NOMO-1 treated with dmso at 0.1 percent for 144 hours (cell line): ENCODE measurements around the gene JMJD7.

Experiments
- DNase-seq: peaks from one replicate; lab custom pipeline; 2025; ENCODE audit not compliant: unreplicated experiment; lab: John Stamatoyannopoulos, UW

JMJD7 gene

DNA sequence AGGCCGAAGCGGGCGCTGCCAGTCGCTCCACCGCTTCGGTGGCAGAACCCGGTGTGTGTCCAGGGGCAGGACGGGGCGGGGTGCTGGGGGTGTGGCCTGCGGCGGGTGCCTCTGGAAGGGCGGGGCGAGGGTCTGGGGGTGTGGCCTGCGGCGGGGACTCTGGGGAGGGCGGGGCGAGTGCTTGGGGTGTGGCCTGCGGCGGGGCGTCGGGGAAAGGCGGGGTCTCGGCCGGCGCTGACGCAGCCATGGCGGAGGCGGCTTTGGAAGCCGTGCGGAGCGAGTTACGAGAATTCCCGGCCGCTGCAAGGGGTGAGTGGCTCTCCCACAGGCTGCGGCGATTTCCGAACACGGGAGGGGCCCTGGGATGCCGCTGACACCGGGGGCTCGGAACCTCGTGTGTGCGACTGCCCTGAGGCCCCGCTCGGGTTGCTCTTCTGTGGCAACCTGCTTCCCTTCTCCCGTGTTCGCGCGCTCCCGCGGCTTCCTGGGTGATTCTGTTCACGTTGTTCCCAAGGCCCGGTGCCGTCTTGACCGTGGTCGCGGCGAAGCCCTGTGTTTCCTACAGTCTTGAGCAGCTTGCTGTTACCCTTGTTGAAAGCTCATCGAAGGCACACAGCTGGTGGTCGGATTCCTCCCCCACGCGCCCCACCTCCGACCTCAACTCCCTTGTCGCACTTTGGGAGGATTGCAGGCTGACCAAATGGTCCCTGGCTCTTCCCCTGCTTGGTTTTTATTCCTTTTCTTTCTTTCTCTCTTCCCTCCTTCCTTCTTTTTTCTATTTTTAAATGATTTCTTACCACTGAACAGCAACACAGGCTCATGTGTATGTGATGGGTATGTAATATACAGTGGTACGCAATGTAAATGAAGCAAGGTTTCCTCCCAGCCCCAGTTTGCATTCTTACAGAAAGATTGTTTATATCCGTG is at the start of gene JMJD7:
Gene JMJD7 (plus strand): TSS at position 213 of the 927 bp plus-strand sequence. CDS start 33 bp downstream, at position 246.
- peak; percentile 59 for DNase-seq

DNA sequence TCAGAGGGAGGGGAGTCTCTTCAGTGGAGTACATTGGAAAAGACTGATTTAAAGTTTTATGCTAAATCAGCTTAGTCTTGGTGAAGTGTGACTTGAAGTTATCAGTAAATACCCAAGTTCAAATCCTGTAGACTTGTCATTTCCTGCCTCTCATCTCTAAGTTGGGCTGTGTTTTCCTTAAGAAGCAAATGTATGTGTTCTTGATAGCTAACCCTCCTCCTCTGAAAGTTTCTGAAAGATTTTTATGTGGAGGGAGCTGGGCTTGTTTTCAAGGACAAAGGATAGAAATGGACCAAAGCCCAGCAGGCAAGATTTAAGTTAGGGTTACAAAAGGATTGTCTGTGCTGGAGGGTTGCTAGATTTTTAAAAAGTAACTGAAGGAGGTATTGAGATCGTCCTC is 49.4 kb upstream of the JMJD7 start:
- DNase-seq, result no peak

DNA sequence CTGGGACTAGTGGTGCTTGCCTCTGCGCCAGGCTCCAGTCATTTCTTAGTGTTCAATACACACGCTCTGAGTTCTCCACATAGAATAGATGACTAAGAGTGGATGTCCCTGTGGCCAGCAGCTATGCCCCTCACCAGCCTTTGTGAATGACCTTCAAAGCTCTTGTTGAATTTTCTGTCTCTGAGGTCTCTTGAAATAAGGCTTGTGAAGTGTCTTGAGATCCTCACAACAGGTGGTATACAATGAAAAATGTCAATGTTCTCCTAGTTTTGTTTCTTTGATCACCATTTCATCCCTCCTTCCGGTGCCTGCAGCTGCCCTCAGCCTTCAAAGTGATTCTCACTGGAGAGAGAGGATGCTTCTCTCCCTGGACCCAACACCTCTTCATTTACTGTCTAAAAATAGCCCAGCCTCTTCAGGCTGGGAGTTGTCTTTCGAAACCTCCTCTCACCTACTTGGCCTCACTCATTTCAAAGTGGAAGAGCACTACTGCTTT is 48.2 kb upstream of the JMJD7 start:
- DNase-seq, result no peak

DNA sequence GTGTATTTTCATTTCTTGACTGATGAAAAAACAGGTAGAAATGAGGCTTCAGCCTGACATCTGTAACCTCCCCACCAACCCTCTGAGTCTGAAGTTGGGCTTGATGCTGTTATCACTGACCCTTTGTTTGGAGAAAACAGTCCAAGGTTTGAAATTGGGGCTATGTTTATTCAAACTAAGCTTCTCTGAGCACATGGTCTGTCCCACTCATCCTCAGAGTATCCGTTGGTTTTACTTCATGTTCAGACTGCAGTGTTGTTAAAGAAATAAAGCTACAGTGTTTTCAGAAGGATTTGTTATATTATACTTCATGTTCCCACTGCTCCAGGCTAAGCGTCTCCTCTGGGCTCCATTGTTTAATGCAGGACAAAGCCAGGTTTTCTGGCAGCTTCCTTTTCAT is 47.6 kb upstream of the JMJD7 start:
- no peak for DNase-seq

DNA sequence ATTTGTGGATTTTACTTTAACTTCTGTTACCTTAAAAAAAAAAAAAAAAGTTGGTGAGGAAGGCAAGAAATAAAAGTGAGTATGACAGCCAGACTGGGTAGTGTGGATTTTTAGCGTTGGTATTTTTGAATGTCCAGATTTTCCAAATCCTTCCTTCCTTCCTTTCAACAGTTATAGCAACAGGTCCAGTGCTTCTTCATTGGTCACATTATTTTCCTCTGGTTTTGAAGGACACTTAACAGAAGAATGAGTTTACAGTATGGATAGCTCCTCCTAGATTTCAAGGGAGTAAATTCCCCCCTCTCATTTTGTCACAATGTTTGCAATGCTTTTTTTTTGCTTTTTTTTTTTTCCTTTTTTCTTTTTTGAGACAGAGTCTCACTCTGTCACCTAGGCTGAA is 47.2 kb upstream of the JMJD7 start:
- DNase-seq, result no peak

DNA sequence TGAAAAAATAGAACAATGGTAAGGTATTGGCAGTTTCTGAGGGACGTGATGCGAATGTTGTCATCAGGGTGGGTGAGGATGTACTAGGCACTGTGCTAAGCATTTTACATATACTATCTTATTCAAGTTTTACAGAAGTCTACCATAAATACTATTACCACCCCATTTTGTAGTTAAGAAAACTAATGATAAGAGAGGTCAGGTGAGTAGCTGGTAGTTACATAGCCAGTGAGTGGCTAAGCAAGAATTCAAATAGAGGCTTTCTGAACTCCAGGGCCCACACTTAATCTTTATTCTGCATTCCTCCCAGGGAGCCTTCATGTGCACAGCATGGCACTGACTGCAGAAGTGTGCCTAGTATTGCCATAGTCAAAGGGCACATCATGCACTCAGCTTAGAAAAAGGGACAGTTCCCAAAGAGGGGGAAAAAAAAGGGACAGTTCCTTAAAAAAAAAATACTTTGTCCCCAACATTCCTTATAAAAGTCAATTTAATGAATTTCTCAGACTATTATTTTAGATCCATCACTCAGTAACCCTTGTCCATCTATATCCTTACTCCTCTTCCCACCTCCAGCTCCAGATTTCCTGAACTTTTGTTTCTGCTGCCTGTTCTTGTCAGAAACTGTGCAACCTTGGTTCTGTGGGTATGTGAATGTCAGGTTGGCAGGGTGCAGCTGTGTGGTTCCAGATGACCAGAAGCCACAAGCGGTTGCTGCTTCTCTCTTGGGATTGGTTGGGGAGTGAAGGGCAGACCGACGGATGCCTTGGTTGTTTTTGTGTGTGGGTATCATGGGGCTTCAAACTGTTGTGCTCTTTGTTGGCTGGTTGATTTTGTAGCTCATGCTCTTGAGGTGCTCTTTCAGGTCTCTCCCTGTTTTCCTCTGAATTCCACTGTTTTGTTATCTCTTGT is 45.3 kb upstream of the JMJD7 start:
- DNase-seq, result no peak

DNA sequence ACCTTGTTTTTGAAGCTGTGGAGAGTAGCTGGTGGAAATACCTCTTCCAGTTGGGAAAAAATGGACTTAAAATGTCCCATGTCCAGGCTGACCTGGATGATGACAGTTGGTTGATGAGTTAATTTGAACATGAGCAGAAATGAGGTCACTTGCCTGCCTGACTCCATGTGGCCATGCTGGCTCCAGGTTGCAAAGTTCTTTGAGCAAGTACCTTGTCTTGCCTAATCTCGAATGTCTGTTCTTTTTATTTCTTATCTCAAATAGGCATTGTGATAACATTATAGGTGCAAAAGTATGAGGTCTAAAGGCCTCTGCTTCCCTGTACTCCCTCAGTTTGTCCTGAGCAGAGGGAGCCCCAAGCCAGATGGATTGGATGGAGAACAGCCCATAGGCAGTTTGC is 44.6 kb upstream of the JMJD7 start:
- DNase-seq, result no peak

DNA sequence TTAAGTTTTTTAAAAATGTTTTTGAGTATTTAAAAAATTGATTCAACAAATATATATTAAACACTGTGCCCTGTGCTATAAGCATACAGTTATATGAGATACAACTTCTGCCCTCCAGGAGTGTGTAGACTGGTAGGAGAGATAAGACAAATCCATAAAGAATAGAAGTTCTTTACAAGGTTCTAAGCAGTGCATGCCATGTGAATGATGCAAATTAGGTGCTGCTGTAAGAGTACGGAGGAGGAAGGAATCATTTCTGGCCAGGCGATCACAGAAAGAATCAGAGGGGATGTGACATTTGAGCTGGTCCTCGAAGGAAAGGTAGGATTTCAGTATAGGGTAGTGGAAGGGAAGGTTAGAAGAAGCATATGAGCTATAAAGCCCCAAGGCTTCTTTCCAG is 39.6 kb upstream of the JMJD7 start:
- no peak for DNase-seq

DNA sequence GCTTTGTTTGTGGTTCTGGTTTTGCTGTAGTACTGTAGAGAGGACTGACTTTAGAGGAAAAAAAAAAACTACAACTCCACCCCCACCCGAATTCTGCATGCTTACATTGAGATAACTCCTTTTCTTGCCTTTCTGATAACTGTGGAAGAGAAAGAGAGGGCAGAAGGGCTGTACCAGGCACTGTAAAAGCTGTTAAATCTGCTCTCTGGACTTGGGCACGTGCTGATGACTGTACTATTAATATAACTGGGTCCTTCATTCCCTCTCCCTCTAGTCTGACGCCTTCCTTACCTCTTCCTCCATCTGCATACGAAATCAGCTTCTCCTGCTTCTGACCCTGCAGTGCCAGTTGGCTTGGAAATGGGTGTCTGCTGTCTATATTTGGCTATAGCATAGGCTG is 38.7 kb upstream of the JMJD7 start:
- DNase-seq, result no peak

DNA sequence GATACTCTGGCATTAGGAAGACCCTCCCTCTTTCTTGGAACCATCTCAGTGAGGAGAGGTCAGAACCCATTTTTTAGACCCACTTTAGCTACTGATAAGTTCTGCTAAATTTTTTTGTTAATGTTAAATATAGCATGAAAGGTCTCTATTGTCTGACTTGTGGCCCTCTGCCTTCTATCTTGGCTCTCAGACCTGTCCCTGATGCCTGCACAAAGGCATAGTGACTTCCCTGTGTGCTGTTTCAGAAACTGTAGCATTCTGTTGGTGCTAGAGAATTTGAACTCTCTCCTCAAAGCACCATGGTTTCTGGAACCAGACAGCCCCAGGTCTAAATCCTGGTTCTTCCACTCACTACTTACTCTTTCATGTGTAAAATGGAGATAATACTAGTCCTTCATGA is 38.2 kb upstream of the JMJD7 start:
- DNase-seq, result no peak

DNA sequence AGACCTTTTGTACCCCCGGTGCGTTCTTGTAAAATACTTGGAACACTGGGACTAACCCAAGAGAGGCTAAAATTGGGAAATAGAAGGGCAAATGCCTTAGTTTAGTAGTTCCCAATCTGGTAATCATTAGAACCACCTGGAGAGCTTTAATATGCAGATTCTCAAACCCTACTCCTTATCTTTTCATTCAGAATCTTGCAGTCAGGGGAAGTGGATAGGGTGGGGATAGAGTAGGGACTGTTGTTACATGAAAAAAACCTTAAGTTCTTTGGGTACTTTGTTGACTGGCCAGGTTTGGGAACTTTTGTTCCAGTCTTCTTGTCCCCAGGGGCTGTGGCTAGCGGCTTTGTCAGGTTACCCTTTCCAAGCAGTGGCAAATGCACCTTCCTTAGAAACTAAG is 37.7 kb upstream of the JMJD7 start:
- no peak for DNase-seq

DNA sequence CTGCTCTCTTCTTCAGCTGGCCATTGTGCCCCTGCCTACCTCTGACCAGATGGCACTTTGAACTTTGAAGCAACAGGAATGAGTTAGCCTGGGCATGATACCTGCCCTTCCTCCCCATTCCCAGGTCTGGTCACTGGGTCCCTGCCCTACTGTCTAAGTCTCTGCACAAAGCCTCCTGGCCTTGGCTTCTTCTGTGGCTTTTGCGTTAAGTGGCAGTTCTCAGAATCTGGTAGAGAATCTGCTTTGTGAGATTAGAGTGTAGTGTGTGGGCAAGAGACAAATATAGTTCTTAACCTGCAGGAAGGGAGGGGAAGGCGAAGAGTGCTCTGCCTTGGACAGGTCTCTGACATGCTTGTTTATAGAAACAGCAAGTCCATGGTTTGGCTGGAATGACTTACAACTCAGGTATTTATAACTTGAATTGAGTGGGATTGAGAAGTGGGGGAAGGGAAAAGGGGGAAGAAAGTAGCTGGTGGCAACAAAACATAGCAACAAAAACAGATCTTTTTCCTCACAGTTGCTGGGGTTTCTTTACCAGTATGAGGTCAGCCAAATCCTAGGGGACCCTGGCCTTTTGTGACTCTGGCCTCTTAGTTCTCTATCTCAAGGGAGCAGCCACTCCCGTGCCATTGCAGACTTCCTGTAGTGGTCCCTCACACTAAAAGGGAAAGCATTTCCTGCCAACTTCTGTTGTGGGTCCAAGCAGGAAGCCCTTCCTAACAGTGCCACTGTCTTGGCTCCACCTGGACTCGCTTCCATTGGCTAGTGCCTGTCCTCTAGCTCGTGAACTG is 36.9 kb upstream of the JMJD7 start:
- no peak for DNase-seq

DNA sequence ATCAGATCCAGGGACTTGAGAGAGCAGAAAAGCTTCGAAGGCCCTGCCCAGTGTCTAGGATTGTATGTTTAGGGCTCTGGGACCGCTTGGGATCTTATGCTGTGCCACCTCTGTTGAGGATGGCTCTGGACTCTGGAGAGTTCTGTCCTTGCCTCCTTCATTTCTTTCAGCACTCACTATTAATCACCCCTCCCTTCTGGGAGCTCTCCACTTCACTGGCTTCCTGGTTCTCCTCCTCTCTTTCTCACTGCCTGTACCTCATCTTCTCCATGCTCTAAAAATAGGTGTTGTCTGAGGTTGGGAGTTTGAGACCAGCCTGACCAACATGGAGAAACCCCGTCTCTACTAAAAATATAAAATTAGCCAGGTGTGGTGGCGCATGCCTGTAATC is 36.4 kb upstream of the JMJD7 start:
- DNase-seq, result no peak

DNA sequence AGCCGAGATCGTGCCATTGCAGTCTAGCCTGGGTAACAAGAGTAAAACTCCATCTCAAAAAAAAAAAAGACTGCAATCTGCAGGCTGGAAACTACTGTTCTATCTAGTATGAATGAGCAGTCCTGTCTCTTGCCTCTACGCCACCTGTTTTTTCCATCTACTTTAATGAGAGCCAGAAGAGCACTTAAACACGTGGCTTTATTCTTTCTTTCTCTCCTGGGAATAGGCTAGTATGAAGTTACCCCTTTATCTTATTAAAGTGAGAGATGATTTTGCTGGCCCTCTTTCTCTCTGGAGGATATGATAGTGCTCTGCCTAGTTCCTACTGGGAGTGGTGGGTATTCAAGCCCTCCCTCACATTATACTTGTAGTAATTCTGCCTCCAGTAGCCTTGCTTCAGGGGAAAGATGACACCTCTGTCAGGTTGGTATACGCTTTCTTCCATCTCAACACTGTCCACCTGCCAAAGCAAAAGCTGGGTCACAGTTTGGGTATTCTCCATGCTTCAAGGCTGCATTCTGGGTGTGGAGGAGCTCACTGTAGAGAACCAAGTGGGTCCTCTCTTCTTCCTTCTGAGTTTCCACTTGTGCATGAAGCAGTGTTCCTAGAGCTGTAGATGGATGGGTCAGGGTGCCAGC is 35.8 kb upstream of the JMJD7 start:
- DNase-seq, result no peak

DNA sequence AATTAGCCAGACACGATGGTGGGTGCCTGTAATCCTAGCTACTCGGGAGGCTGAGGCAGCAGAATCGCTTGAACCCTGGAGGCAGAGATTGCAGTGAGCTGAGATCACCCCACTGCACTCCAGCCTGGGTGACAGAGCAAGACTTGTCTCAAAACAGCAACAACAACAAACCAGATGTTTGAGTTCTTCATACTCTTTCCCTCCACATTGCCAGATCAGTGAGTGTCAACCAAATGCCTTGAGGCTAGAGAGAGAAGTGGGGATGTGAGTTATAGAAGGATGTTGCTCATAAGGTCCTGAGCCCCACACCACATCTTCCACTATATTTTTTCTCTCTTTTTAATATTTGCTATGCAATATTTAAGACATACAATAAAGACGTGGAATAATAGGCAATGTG is 33.8 kb upstream of the JMJD7 start:
- no peak for DNase-seq

DNA sequence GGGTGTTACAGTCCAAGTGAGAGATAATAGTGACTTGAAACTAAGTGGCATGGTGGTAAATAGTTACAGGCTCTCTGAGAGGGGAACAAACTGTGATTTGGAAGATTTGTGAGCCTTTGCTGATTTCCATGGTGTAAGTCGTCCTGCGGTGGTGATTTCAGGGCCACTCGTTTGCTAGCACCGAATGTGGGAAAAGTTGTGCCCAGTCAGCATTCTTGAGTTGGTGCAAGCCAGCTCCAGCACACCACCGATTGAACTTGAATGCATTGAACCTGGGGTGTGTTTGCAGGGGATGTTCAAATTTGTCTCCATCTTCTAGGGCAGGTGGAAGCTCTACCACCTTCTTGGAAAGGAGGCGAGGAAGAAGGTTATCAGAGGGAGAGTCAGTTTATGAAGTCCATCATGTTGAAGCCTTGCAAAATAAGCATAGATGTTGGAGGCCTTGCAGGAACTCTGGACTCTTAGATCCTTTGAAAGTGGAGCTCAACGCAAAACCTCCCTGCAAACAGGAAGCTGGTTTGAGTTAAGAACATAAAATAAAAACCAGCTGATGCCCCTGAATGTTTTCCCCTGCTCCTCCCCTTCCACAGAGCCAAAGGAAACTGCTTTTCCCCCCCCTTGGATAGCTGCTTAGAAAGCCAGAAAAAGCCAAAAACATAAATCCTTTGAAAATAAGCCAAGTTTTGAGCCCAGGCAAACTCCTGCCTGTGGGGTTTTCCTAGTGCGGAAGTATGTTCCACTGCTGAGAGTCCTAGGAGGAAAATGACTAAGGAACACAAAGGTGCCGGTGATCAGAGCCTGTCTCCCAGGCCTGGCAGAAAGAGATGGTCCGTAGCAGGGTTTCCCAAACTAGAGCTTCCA is 31.7 kb upstream of the JMJD7 start:
- no peak for DNase-seq

DNA sequence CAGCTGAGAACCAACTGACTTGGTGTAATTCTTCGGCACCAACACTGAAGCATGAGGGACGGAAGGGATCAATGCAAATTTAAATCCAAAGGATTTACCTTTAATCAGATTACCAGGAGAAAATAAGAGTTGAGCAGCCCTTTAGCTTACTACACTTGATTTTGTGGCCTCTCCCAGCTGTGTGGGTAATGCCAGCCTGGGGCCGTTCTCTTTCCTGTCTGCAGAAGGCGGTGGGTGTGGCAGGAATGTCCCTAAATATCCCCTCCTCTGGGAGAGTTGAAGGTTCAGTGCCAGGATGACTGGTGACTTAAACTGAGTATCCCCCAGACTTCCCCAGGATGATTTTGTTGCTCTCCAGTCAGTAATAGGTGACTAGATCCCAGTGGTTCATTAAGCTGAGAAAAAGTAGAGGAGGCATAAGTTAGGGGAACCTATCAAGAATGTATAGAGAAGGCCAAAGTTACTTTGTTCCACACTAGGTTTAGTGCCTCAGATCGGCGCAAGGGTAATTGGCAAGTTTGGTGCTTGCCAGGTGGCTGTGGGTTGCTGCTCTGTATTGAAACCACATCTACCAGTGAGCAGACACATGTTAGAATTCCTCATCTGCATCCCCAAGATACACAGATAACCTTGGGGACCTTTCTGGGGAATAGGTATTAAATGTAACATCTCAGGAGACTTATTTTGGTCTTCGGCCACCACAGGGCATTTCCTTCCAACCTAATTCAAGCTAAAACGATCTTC is 30.5 kb upstream of the JMJD7 start:
- no peak for DNase-seq

DNA sequence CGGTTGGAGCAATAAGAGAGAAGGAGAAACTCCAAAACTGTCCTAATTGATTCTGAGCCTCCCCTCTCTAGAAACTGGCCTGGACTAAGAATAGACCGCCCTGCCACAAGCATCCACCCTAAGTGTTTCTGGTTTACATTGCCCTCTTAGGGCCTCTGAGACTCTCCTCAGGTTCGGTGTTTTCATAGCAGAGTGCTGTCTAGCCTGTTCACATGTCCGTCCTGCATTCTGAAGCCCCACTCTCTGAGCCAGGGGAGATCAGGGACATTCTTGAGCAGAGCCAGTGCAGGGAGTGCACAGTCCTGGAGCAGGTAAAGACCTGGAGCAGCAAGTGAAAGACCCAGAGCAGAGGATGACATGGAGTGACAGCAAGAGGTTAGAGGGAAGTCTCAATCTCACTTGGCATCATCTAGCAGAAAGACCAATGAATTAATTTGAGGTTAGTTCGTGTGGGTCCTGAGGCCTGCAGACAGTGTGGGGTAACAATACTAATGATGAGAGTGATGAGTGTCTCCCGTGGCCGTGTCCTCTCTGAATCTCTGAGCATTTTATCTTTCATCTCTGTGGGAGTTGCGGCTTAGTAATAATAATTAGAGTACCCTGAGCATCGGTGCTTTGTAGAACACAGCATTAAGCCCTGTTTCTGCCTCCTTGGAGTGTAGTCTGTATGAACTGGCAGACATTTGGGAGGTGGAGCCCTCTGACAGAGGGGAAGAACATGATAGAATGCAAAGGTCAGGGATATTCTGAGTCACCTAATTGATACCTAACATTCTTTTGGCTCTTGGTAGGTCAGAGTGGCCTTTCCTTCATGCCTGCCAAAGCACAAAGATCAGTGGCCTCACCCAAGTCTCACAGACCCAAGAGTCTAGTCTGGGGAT is 29.0 kb upstream of the JMJD7 start:
- no peak for DNase-seq
